NCI-H446 (cell line): ENCODE results near the gene IDI2.
"Not testable (repeated sequence)": the region's sequence is repeated elsewhere in the genome, so short reads cannot be mapped to it uniquely, and the experiment has no call there.

Source experiments
- DNase-seq, 2 experiments: peaks; one replicate each; lab custom pipeline; 2025; lab: John Stamatoyannopoulos, UW

The IDI2 gene

DNA sequence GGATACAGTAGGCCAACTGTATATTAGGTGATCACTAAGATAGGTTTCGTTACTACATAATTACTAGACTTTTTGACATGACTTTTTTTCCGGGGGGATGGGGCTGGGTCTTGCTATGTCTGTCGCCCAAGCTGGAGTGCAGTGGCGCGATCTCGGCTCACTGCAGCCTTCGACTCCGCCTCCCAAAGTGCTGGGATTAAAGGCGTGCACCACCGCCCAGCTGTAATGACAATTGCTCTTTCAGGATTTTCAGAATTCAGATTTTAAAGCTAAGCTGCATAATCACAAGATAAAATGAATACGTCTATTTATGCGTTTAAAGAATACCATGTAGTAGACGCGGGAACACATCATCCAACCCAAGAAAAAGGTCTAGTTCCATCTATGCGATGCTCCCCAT lies 22.3 kb upstream of the IDI2 start:
- no peak for DNase-seq

DNA sequence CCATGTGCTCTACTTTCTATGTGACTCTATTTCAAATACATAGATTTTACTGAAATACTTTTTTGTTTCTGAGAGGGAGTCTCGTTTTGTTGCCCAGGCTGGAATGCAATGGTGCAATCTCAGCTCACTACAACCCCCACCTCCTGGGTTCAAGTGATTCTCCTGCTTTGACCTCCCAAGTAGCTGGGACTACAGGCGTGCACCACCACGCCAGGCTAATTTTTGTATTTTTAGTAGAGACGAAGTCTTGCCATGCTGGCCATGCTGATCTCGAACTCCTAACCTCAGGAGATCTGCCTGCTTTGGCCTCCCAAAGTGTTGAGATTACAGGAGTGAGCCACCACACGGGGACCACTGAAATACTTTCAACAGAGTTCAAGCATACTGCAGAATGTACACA lies 19.8 kb upstream of the IDI2 start:
- no peak for DNase-seq

DNA sequence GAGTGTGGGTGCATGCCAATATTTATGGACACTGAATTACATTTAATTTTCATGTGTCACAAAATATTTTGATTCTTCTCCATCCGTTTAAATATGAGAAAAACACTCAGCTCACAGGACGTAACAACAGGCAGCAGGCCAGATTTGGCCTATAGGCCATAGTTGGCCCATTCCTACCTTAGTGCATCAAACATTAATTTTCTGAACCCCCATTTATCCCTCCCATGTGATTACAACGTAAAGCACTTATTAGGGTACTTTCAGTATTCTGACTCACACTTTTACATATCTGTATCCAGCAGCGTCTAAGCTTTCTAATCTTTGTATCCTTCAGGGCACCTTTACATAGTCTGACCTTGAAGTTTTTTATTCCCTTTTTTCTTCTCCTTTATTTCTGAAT lies 19.3 kb upstream of the IDI2 start:
- DNase-seq: no peak

DNA sequence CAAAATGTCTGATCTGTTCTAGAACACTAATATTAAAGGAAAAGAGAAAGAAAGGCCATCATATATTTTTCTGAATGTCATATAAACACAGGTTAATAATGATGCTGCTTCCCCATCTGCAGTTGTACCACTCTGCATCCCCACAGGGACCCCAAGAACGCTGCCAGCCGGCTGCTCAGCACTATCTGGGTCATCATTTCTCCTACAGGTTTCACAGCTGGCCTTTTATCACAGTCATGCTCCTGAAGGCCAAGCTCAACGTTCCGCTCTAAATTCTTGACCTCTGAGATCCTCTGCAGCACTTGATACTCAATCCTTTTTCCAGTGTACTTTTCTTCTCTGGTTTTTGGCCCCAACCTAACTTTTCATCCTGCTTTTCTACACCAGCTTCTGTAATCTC lies 18.5 kb upstream of the IDI2 start:
- DNase-seq: no peak

DNA sequence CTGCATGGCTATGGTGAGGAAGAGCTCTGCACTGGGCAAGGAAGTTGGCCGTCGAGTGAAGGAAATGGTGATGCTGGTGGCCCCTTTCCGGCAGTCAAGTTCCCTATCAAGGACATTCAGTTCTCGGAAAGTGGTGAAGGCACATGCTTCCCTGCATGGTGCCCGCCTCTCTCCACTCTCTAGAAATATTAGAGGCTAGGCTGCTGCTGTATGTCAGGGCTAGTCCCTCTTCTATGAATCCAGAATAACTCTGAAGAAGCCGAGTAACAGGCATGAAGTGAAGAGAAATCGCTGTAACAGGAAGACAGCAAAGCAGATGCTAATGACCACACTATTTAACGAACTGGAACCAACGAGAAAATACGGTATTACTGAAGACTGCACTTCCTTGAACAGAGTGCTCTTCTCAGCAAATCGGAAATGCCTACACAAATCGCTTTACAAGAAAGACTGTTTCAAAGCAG lies 17.9 kb upstream of the IDI2 start:
- no peak for DNase-seq

DNA sequence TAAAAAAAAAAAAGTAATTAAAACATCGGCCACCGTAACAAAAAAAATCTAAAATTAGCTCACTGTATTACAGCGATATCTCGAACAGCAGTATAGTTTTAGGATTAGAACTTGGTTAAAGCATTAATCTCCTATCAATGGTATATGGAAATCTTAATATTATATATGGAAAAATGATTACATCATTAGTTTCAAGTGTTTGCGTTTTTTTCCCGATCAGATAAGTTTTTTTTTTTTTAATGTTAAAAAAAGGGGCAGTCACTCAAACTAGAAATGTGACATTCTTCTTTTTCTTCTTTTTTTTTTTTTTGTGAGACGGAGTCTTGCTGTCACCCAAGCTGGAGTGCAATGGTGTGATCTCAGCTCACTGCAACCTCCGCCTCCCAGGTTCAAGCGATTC lies 15.9 kb upstream of the IDI2 start:
- DNase-seq: no peak

DNA sequence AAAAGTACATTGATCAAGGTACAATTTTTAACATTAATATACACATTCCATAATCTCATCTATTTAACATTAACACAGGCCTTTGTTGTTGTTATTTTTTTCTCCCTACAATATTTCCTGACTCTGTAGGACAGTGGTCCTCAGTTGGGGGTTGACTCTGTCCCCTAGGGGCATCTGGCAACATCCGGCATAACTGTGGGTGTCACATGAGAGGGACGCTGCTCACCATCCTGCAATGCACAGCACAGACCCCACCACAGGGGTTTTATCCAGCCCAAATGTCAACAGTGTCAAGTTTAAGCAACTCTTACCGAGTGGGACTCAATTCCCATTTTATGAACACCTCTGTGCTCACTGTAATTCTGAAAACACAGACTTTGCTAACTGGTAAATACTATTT lies 14.5 kb upstream of the IDI2 start:
- no peak for DNase-seq

DNA sequence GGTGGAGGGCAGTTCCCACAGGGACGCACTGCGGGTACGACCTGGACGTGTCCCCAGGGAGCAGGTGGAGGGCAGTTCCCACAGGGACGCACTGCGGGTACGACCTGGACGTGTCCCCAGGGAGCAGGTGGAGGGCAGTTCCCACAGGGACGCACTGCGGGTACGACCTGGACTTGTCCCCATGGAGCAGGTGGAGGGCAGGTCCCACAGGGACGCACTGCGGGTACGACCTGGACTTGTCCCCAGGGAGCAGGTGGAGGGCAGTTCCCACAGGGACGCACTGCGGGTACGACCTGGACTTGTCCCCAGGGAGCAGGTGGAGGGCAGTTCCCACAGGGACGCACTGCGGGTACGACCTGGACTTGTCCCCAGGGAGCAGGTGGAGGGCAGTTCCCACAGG lies 13.1 kb upstream of the IDI2 start:
- not testable (repeated sequence) for DNase-seq

DNA sequence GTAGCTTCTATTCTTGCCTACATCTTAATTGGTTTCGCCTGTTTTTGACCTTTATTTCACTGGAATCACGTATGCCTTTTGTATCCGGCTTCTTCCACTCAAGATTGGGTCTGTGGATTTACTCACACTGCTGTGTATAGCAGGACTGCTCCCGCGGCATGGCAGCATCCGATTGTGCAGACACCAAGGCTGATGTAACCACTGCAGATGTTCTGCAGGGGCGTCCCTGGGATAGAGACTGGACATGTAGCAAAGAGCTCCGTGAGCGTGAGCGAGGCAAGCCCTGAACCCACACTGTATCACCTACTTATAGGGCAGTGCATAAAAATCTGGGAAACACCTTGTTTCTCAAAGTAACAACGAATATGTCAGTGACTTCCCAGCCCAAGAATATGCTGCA lies 11.4 kb upstream of the IDI2 start:
- DNase-seq: no peak

DNA sequence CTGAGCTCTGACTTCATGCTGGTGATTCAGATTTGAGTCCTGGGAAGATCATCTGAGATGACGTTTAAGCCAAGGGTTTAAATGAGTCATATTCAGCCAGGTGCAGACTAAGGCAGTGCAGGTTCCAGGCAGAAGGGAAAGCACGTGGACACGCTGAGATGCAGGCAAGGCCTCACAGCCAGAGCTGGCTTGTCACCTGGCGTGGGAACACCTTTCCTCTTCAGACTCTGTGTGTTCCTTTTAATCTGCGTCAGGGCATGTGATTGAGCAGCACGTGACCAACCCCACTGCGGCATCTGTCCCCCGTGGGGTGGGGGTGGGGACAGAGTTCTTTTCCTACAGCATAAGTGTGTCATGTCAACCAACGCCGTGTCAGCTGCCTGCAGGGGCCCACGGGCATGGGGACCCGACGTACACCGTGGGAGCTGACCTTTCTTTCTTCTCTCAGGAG lies 10.7 kb upstream of the IDI2 start:
- DNase-seq: no peak

DNA sequence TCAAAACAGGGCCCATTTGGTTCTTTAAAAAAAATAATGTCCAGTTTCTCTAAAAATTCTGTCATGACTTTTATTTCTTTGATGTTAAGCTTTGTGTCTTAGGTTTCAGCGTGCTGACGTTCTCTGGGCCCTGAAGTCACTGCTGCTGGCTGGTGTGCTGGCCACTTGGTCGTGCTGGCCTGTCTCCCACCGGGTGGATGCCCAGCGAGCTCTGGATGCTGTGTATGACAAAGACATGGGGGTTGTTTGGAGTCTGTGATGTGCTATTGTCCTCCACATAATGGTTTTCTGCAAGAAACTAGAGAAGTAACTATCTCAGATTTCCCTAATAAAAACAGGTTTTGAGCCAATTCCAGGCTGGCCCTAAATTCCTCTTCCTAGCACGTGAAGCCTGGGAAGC lies 9.5 kb upstream of the IDI2 start:
- no peak for DNase-seq

DNA sequence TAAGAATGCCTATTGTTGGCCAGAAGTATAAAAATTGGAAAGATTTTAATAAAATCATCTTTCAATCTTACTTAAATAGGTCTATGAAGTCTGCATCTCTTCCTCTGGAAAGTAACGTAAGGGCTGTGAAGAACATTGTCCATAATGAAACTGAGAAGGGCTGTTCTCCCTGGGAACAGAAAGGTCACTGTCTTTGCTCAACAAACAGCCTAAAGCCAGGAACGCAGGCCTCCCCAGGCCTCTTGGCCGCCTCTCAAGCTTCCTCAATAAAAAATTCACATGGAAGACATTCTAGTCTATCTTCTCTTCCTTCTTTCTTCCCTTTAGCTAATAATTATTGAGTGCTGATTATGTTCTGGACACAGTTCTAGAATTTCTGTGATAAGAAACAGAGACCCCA lies 9.1 kb upstream of the IDI2 start:
- no peak for DNase-seq

DNA sequence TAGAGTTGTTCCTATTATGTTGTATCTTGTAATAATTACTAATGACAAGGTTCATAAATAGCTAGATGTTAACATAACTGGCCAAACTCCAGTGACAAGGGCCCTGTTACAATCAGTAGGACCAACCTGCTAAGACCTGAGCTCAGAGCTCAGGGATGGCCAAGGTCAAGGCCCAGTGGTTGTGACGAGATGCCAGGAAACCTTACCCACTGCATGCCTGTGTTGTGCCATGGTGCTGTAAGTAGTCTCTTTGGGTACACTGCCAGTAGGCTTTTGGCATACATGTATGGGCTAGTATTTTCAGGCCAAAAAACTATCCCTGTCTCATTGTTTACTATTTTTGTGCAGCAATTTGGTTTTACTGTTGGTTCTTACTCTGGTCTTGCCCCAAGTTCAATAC lies 7.9 kb upstream of the IDI2 start:
- DNase-seq: no peak

DNA sequence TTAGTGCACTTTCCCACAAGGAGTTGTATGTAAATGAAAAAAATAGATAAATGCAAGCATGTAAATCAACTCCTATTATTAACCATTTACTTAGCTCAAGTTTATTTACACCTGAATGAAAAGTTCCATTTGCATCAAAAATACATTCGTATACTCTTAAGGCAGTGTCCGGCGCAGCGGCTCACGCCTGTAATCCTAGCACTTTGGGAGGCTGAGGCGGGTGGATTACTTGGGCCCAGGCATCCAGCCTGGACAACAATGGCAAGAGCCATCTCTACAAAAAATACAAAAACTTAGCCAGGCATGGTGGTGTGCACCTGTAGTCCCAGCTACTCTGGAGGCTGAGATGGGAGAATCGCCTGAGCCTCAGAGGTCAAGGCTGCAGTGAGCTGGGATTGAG lies 4.2 kb upstream of the IDI2 start:
- no peak for DNase-seq

DNA sequence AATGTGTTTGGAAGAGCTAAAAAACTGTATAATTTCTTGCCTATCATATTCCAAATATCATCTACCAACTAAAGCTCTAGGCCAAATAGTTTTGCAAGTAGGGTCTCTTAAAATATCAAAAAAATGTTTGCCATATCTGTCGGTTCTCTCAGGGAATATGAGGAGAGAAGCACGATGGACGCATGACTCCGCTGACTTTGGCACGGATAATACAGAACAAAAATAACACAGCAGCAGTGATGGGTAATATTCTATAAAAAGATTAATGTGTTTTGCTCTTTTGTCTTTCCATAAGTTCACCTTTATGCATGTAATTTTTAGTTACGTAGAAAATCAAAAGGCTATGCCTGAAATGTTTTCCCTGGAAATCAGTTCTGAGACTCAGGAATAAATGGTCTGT lies 919 bp upstream of the IDI2 start:
- no peak for DNase-seq

DNA sequence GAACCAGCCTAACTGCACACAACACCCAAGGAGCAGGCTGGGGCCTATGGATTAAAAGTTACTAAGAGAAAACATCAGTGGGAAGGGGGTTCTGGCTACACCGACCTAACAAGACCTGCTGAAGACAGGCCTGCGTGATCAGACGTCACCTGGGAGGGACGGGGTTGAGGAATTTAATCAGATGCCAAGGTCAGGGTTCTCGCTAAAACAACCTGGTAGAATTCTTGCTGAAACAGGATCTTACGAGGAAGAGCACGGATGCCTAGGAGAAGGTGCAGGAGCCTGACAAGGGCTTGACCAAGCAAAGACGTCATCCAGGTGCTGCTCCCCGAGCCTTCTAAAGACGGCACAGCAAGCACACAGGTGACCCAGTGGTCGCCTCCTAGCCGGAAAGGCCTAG lies 1.6 kb downstream of the IDI2 start:
- DNase-seq: no peak

DNA sequence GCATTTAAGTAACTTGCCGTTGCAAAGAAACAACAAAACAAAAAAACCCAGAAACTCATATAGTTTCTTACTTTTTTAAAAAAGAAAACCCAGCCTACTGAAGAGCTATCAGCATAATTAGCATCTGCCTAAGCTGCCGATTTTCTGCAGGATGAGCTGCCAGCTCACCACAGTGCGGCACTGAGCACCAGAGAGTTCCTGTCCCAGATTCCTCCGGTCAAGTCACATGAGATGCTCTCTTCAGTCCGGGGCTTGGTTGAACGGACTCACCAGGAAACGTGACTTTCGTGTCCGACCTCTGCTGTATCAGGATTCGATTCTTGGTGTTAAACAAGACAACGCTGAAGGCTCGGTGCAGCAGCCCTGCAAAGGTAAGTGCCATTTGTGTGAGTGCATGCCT lies 3.2 kb downstream of the IDI2 start:
- DNase-seq: no peak

DNA sequence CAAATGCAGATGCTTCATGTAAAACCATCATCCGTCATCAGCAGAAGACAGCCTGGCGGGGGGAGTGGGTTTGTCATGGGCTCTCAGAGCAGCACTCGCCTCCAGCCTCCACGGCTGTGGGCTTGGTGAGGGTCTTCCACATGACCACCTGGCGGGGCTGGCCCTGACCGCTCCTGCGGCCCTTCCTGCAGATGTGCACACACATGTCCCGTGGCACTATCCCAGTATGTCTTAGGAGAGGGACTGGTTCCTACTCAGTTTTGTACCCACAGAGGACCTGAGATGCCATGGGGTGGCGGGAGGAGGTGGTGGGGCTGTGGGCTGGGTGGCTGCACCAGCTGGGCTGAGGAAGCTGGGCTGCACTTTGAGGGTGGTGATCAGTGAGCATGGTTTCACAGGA lies 4.7 kb downstream of the IDI2 start:
- no peak for DNase-seq

DNA sequence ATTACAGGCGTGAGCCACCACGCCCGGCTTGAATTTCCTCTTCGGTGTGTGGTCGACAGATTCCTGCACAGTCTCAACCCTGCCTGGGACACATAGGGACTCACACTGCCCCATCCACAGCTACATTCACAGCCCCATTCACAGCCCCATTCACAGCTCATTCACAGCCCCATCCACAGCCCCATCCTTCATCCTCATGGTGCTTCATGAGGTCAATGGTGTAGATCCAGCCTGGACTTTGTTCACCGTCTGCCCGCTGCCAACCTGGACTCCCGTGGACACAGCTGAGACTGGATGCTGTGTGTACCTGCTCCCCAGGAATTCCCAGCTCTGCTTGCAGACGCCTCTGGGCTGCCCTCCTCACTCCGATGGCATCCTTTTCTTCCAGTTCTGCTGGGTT lies 5.2 kb downstream of the IDI2 start:
- no peak for DNase-seq

DNA sequence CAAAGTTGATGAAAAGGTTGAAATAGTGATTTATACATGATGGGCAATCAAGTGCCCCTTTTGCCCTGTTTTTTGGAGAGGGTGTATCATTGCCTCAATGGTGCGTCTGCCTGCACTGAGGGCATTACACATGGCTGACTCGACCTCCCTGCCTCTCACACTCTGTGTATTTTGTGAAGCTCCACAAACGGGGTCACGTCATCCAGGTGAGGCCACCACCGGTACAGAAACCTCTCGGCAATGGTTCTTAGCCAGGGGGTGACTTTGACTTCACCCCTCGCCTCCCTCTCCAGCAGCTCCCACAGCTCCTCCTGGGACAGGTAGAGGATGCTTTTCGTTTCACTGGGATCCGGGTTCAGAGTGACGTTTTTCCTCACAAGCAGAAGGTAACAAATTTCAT lies 6.3 kb downstream of the IDI2 start:
- no peak for DNase-seq

DNA sequence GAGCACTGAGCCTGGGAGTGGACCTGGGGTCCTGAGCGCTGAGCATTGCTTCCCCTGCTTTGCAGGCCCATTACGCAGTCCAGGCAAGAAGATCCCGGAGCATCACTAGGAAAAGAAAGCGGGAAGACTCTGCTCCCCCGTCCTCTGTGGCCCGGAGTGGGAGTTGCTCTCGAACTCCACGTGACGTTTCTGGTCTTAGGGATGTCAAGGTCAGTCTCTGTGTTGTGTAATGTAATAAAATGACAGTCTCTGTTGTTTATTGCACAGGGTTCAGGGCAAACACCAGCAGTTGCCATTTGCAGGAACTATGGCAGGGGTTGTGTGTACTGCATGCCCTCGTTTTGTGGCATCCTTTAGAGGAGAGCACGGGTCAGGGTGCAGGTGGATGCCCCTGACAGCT lies 10.0 kb downstream of the IDI2 start:
- no peak for DNase-seq

DNA sequence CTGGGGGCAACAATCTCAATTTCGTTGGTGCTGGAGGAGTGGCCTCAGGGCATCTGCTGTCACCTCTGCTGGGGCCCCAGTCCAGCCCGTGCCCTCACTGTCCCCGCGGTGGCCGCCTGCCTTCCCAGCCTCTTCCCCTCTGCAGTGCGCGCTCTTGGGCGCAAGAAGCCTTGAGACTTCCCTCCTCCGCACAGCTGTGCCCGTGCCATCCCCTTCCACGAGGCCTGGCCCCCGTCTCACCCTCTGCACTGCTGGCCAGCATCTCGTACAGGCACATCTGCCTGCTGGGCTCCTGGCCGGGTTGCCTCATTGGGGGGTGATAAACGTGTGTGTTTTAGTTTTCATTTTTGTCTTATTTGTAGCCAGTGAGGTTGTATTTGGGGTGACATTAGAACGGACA lies 14.0 kb downstream of the IDI2 start:
- DNase-seq: no peak

DNA sequence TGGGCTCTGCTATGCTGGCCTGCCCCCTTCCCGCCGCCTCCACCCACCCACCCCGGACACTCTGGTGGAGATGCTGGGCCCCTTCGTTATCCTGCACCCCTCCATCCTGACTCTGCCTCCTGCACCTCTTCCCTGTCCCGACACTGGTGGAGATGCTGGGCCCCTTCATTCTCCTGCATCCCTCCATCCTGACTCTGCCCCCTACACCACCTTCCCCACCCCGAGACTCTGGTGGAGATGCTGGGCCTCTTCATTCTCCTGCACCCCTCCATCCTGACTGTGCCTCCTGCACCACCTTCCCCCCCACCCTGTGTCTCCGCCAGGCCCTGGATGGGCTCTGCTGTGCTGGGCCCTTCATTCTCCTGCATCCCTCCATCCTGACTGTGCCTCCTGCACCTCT lies 15.0 kb downstream of the IDI2 start:
- DNase-seq: no peak

DNA sequence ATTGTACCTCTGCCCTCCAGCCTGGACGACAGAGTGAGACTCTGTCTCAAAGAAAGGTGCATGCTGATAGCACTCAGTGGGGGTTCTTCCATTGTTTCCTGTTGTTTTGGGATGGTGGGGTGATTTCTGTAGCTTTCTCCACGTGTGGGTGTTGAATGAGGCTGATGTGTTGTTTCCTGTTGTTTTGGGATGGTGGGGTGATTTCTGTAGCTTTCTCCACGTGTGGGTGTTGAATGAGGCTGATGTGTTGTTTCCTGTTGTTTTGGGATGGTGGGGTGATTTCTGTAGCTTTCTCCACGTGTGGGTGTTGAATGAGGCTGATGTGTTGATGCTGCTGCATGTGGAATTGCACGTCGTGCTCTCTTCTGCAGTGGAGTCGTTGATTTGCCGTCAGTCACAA lies 15.7 kb downstream of the IDI2 start:
- DNase-seq: not testable (repeated sequence)

DNA sequence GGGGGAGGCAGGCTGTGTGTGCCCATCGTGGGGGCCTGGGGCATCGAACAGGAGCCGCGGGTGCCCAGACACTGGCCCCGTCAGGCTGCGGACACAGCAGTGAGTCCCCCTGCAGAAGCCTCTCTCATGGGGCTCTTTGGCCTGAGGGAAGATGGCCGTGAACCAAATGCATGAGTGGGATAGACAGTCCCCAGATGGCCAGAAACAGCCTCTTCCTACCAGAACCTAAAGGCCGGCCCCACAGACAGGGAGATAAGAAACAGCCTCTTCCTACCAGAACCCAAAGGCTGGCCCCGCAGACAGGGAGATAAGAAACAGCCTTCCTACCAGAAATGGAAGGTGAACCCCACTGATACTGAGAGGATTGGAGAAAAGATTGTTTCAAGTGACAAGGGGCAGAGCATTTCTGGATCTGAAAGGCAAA lies 16.6 kb downstream of the IDI2 start:
- DNase-seq: no peak
